Retina (tissue), 1 donor: ENCODE measurements around the gene ZNF146.
"Not testable (repeated sequence)": the region's sequence is repeated elsewhere in the genome, so short reads cannot be mapped to it uniquely, and the experiment has no call there.

ENCODE experiments used
- DNase-seq: peaks from one replicate; pipeline ENCODE4 v3.0.0-alpha.2; 2016

ZNF146 gene

DNA sequence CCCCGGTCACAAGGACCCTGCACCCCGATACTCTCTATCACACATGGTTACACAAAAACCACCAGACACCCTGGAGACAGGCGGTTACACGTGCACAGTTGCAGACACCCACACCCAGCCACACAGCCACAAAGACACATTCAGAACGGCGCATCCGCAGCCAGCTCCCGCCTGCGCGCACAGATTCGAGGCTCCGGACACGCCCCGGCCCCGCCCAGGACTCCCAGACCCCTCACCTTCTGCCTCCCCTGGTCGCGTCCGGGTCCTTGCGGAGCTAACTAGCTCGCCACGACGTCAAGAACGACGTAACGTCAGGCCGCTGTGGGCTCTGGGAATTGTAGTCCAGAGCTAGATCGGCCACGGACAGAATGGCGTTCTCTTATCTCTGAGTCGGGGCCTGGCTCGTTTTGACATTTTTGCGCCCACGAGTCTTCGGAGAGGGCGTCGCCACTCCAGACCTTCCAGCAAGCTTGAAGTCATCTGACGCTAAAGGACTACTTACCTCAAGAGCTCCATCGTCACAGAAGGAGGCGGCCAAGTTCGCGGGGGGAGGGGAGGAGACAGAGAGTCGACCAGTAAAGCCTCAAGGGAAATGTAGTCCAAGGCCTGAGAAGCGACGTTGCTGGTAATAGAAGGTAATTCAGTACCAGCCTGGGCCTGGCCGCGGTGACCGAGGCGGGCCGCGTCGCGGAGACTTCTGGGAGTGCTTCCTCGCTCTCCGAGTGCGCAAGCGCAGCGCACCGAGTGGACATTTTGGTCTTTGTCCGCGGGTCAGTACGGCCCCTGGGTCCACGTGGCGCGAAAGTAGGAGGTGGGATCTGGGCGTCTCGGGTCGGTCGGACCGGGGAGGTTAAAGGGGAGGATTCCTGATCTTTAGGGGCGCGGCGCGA lies at the start of gene ZNF146, which contains the start of gene ZNF565:
Gene ZNF146, plus strand, starts transcription at position 721 of the 890 bp plus-strand sequence. CDS start 21,335 bp downstream, outside the sequence.
Gene ZNF565, minus strand, starts transcription at position 280 of the 890 bp plus-strand sequence. CDS start 12,680 bp downstream, outside the sequence.
- peak; percentile 100 for DNase-seq

- DNase-seq = no peak
Measured at GRCh38 chr19:36169084-36169760, 45.7 kb upstream of the ZNF146 start.

DNA sequence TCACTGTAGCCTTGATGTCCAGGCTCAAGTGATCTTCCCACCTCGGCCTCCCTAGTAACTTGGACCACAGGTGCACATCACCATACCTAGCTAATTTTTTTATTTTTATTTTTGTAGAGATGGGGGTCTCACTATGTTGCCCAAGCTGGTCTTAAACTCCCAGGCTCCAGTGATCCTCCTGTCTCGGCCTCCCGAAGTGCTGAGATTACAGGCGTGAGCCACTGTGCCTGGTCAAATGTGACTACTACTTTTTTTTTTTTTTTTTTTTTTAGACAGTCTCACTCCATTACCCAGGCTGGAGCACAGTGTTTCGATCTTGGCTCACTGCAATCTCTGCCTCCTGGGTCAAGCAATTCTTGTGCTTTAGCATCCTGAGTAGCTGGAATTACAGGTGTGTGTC lies 42.1 kb upstream of the ZNF146 start:
- DNase-seq = no peak

- DNase-seq = not testable (repeated sequence)
Measured at GRCh38 chr19:36173846-36174245, 41.1 kb upstream of the ZNF146 start.

DNA sequence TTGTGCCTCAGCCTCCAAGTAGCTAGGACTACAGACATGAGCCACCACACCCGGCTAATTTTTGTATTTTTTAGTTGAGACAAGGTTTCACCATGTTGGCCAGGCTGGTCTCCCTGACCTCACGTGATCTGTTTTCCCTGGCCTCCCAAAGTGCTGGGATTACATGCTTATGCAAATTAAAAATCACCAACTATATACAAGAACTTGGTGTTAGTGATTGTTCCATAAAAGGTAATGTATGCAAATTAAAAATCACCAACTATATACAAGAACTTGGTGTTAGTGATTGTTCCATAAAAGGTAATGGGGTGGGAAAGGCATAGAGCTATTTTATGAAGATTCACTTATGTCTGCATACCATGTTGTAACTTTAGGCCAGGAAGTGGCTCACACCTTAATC lies 35.8 kb upstream of the ZNF146 start:
- DNase-seq = not testable (repeated sequence)

GRCh38 chr19:36182612-36183244 lies 32.2 kb upstream of the ZNF146 start:
- no peak for DNase-seq

DNA sequence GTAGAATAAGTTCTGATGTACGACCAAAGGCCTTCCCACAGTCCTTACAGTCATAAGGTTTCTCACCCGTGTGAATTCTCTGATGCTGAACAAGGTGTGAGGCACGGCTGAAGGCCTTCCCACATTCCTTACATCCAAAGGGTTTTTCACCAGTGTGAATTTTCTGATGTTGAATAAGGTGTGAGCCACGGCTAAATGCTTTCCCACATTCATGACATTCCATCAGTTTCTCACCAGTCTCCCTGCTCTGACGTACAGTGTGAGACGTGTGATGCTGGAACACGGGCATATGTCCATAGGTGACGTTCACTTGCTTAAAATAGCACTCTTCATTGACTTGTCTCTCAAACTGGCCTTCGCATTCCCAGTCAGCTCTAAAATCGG lies 31.7 kb upstream of the ZNF146 start:
- DNase-seq = no peak

- DNase-seq = not testable (repeated sequence)
Measured at GRCh38 chr19:36186722-36187121, 28.2 kb upstream of the ZNF146 start.

DNA sequence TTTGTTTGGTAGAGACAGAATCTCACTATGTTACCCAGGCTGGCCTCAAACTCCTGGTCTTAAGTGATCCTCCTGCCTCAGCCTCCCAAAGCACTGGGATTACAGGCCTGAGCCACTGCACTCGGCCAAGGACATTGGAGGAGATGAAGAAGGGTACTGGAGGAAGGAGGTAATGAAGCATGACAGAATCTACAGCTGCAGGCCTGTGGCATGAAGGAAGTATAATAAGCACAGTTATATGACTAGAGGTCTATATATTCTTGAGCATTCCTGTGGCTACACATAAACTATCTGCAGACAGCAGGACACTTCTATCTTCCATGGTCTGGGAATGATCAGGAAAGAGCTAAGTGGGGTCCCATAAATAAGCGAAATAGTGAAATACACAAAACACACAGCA lies 18.7 kb upstream of the ZNF146 start:
- no peak for DNase-seq

DNA sequence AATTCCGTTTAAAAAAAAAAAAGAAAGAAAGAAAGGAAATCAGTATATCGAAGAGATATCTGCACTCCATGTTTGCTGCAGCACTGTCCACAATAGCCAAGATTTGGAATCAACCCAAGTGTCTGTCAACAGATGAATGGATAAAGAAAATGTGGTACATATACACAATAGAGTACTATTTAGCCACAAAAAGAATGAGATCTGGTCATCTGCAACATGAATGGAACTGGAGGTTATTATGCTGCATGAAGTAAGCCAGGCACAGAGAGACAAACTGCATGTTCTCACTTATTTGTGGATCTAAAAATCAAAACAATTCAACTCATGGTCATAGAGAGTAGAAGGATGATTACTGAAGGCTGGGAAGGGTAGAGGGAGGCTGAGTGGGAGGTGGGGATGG lies 16.8 kb upstream of the ZNF146 start:
- DNase-seq = no peak

DNA sequence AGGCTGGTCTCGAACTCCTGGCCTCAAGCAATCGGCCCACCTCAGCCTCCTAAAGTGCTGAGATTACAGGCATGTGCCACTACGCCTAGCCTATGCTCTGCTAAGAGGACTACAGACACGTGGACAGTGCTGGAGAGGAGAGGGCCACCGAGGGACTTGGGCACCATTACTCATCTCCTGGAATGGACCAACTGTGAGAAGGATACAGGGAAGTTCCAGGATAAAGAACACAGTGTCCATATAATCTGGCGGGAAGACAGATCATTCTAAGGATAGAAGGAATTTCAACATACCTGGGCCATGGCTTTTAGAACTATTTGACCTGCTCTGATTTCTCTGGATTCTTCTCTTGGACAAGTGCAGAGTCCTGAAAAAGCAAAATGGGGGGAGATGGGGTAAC lies 13.2 kb upstream of the ZNF146 start:
- no peak for DNase-seq

DNA sequence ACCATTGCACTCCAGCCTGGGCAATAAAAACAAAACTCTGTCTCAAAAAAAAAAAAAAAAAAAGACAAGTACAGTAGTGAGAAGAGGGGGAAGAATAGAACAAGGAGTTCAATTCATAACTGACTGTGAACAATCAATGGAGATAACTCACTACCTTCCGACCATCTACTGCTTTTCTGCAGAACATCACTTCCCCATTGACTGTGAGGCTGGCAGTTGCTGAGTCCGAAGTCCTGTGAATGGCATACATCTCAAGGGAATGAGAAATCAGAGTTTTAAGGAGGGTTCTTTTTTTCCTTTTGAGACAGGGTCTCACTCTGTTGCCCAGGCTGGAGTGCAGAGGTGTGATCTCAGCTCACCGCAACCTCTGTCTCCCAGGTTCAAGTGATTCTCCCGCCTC lies 11.6 kb upstream of the ZNF146 start:
- no peak for DNase-seq

- DNase-seq = no peak
Measured at GRCh38 chr19:36207605-36208252, 7.2 kb upstream of the ZNF146 start.

- no peak for DNase-seq
Measured at GRCh38 chr19:36209372-36209771, 5.5 kb upstream of the ZNF146 start.

- no peak for DNase-seq
Measured at GRCh38 chr19:36210497-36210896, 4.4 kb upstream of the ZNF146 start.

GRCh38 chr19:36212895-36213294 lies 2.0 kb upstream of the ZNF146 start:
- no peak for DNase-seq

DNA sequence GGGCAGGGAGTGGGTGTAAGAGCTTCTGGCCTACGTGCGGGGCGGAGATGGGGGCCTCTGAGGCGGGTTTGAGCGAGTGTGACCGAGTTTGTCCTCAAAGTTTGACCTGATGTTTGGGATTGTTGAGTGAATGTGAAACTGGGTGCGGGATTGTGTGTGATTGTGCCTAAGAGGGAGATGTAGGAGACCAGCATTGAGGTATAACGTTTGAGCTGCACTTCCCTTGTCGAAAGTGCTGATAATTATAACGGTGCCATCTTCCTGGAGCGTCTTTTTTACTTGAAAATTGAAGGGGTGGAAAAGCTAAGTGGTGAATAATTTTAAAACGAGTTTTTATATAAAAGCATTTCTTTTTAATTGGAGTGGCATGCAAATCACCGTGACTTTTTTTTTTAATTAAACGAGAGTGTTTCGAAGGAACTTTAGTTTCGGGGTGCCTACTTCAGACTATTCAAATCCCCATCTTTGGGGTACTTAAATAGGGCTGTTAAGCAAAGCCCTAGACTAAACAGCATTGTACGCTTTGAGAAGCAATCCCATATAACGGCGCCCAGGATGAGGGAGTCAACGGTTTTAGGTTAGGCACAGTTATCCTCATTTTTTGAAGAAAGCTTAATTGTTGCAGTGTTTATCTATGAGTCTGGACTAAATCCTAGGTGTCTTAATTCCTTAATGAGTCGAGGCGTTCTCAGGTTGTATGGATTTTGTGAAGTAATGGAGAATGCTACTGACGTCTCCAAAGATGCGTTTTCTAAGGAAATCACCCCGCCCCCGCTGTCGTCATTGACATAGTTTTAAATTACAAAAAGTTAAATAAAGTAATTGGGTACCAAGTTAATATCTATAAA lies 594 bp downstream of the ZNF146 start:
- no peak for DNase-seq

GRCh38 chr19:36221474-36221873 lies 6.6 kb downstream of the ZNF146 start:
- DNase-seq = no peak

- DNase-seq = no peak
Measured at GRCh38 chr19:36222503-36222902, 7.6 kb downstream of the ZNF146 start.

- DNase-seq = no peak
Measured at GRCh38 chr19:36225219-36225892, 10.4 kb downstream of the ZNF146 start.

DNA sequence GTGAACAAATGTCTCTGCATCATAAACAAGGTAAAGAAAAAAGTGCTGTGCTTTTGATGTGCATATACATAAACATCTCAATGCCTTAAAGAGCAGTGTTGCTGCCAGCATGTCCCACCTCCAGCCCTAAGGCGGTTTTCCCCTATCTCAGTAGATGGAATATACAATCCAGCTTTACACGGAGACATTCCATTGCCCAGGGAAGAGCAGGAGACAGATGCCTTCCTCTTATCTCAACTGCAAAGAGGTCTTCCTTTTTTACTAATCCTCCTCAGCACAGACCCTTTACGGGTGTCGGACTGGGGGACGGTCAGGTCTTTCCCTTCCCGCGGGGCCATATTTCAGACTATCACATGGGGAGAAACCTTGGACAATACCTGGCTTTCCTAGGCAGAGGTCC lies 18.7 kb downstream of the ZNF146 start:
- DNase-seq = not testable (repeated sequence)
